Keratinocyte (primary cell): ENCODE results near the gene OTX1.

Experiments
- CTCF ChIP-seq, 3 experiments: IDR thresholded peaks in 1 of 3; conservative IDR thresholded peaks in 1 of 3; optimal IDR thresholded peaks in 1 of 3; 2 replicates in 2 of 3; 3 replicates in 1 of 3; pipeline versions ENCODE3 to v1.5.1; 2011; ENCODE audit warnings: low read length in 3 of 3, mild to moderate bottlenecking in 3 of 3, moderate library complexity in 2 of 3, control low read depth in 1 of 3, inconsistent platforms in 1 of 3; ENCODE audit not compliant: insufficient read depth in 2 of 3; ENCODE audit errors: extremely low read depth in 1 of 3
- EZH2 ChIP-seq: IDR thresholded peaks from one replicate; pipeline ENCODE4 v1.6.1; 2012; ENCODE audit warnings: inconsistent platforms, mild to moderate bottlenecking, low read length, moderate library complexity

DNA sequence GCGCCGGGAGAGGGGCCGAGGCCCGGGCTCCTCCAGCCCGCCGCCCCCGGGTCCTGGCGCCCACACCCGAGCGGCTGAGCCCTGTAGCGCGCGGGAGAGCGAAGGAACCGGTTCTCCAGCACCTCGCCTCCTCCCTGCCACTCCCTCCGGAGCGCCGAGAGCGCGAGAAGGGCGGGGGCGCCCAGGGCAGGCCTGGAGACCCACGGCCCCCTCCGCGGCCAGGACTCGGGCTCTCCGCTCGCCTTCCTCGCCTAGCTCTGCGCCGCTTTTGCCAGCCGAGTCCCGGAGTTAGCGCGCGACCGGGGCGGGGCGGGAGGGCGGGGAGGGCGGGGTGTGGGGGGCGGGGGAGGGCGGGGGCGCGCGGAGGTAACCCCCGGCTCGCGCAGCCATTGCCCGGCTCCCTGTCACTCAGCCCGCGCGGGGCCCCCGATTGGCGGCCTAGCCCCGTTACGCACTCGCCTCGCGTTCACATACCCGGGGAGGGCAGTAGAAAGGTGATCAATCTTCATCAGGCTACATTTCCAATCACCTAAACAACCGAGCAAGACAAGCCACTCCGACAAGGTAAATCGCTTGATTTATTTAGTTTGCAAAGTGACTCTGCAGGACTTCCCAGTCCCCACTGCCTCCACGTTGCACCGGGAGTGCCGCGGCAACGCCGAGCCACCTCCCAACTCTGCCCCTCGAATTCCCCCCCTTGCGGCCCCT lies at the start of gene OTX1:
- no peak for TF ChIP-seq CTCF (optimal IDR thresholded peaks at IDR 0.05 in 1 of 3, IDR thresholded peaks at IDR 0.05 in 1 of 3, conservative IDR thresholded peaks at IDR 0.05 in 1 of 3; ENCODE audit: extremely low read depth in 1 of 3, insufficient read depth in 2 of 3, low read length in 3 of 3)
- TF ChIP-seq EZH2: no peak
